IMR-90 (cell line): ENCODE data around the gene RNF213. TPM values are rescaled to one million over a fixed set of nuclear protein-coding genes. Genes with fewer than 3 reads are reported as not detected.

ENCODE experiments used
- ATAC-seq: fragments of 200-7000 bp; cut with Tn5 transposase; 2 replicates; pipeline ENCODE4 v1.9.1; 2020; ENCODE audit warnings: low read depth, mild to moderate bottlenecking, moderate library complexity
- BruUV-seq: library from RNA; stranded (reverse); fragments of 400-500 nt; replicated peaks from 2 replicates; lab custom pipeline; 2021; lab: Mats Ljungman, UMichigan
- CTCF ChIA-PET: fragments of 300-600 bp; formaldehyde crosslinking; extraction: SDS; loops from one replicate; lab custom pipeline; 2021; ENCODE audit warnings: antibody characterized with exemption; lab: Yijun Ruan, JAX
- POLR2A ChIA-PET: fragments of 300-600 bp; sonication (Branson Sonifier 250); formaldehyde crosslinking; loops from one replicate; lab custom pipeline; 2022; ENCODE audit warnings: antibody characterized with exemption; ENCODE audit not compliant: unreplicated experiment; lab: Charles Lee
- DNase-seq: peaks from one replicate; pipeline ENCODE4 v3.0.0; 2013
- H2AFZ ChIP-seq: replicated peaks from 2 replicates; pipeline ENCODE3; 2013; ENCODE audit warnings: low read length, mild to moderate bottlenecking; ENCODE audit not compliant: poor library complexity
- H2AK5ac ChIP-seq: 2 replicates; pipeline ENCODE4 v1.6.1; 2013; ENCODE audit warnings: low read depth, low read length, inconsistent platforms
- H2AK9ac ChIP-seq: replicated peaks from 2 replicates; pipeline ENCODE3; 2013; ENCODE audit warnings: mild to moderate bottlenecking, low read depth, low read length, moderate library complexity; ENCODE audit not compliant: poor library complexity
- H2BK120ac ChIP-seq: 2 replicates; pipeline ENCODE4 v1.6.1; 2013; ENCODE audit warnings: low read depth, low read length, inconsistent platforms
- H2BK15ac ChIP-seq: 3 replicates; pipeline ENCODE4 v1.6.1; 2013; ENCODE audit warnings: low read depth, low read length, inconsistent platforms
- H2BK20ac ChIP-seq: 2 replicates; pipeline ENCODE4 v1.6.1; 2013; ENCODE audit warnings: low read depth, mild to moderate bottlenecking, inconsistent platforms, low read length, moderate library complexity
- H2BK5ac ChIP-seq: 2 replicates; pipeline ENCODE4 v1.6.1; 2013; ENCODE audit warnings: mild to moderate bottlenecking, low read depth, low read length, inconsistent platforms; ENCODE audit not compliant: poor library complexity, severe bottlenecking
- H3K14ac ChIP-seq: replicated peaks from 2 replicates; pipeline ENCODE4 v1.6.1; 2013; ENCODE audit warnings: low read depth, low read length, inconsistent platforms
- H3K18ac ChIP-seq: 2 replicates; pipeline ENCODE4 v1.6.1; 2013; ENCODE audit warnings: low read depth, low read length, control low read depth
- H3K23ac ChIP-seq: 2 replicates; pipeline ENCODE4 v1.6.1; 2013; ENCODE audit warnings: low read depth, low read length, inconsistent platforms
- H3K27ac ChIP-seq: 2 replicates; pipeline ENCODE4 v1.5.1; 2013; ENCODE audit warnings: mild to moderate bottlenecking, control low read depth, low read length; ENCODE audit not compliant: insufficient read depth
- H3K27me3 ChIP-seq: 2 replicates; pipeline ENCODE4 v1.6.1; 2013; ENCODE audit warnings: low read length; ENCODE audit not compliant: control insufficient read depth, insufficient read depth
- H3K36me3 ChIP-seq: 2 replicates; pipeline ENCODE4 v1.6.1; 2013; ENCODE audit warnings: low read length, mixed read lengths; ENCODE audit not compliant: control insufficient read depth, insufficient read depth
- H3K4ac ChIP-seq: 2 replicates; pipeline ENCODE4 v1.6.1; 2013; ENCODE audit warnings: low read depth, low read length, inconsistent platforms
- H3K4me1 ChIP-seq: 2 replicates; pipeline ENCODE4 v1.6.1; 2013; ENCODE audit warnings: low read length, mixed read lengths; ENCODE audit not compliant: control insufficient read depth, insufficient read depth
- H3K4me2 ChIP-seq: 2 replicates; pipeline ENCODE4 v1.6.1; 2013; ENCODE audit warnings: low read depth, mild to moderate bottlenecking, control low read depth, low read length, moderate library complexity
- H3K4me3 ChIP-seq: 2 replicates; pipeline ENCODE4 v1.5.1; 2013; ENCODE audit warnings: low read depth, mild to moderate bottlenecking, control low read depth, low read length, moderate library complexity; ENCODE audit not compliant: insufficient read depth
- H3K56ac ChIP-seq: 2 replicates; pipeline ENCODE4 v1.6.1; 2013; ENCODE audit warnings: low read length, inconsistent platforms; ENCODE audit not compliant: insufficient read depth; ENCODE audit errors: extremely low read depth
- H3K79me1 ChIP-seq, 2 experiments: 2 replicates each; pipeline ENCODE4 v1.6.1; 2013; ENCODE audit warnings: low read length in 2 of 2, inconsistent platforms in 1 of 2, low read depth in 1 of 2
- H3K9ac ChIP-seq: 2 replicates; pipeline ENCODE4 v1.6.1; 2013; ENCODE audit warnings: low read depth, low read length, control low read depth
- H3K9me1 ChIP-seq: 2 replicates; pipeline ENCODE4 v1.6.1; 2013; ENCODE audit warnings: low read length, inconsistent platforms; ENCODE audit not compliant: insufficient read depth
- H3K9me3 ChIP-seq: 2 replicates; pipeline ENCODE4 v1.6.1; 2013; ENCODE audit warnings: low read length; ENCODE audit not compliant: control insufficient read depth, insufficient read depth
- H4K20me1 ChIP-seq: 2 replicates; pipeline ENCODE4 v1.6.1; 2013; ENCODE audit warnings: low read length, inconsistent platforms; ENCODE audit not compliant: insufficient read depth
- H4K5ac ChIP-seq: 2 replicates; pipeline ENCODE4 v1.6.1; 2013; ENCODE audit warnings: mild to moderate bottlenecking, low read depth, low read length, control low read depth
- H4K8ac ChIP-seq, 2 experiments: 2 replicates each; pipeline ENCODE4 v1.6.1; 2013; ENCODE audit warnings: low read depth in 2 of 2, low read length in 2 of 2, control low read depth in 1 of 2, inconsistent platforms in 1 of 2
- H4K91ac ChIP-seq: 2 replicates; pipeline ENCODE4 v1.6.1; 2013; ENCODE audit warnings: low read depth, low read length, inconsistent platforms; ENCODE audit not compliant: insufficient read depth
- BHLHE40 ChIP-seq: fragments of 150-350 bp; IDR thresholded peaks from 2 replicates; pipeline ENCODE4 v1.6.1; 2016; ENCODE audit warnings: mild to moderate bottlenecking, low read depth, low read length
- CEBPB ChIP-seq: IDR thresholded peaks from 2 replicates; pipeline ENCODE4 v1.6.1; 2012; ENCODE audit warnings: low read depth, low read length, improper control_type of control experiment
- CHD1 ChIP-seq: IDR thresholded peaks from 2 replicates; pipeline ENCODE4 v1.6.1; 2012; ENCODE audit warnings: low read depth, low read length, improper control_type of control experiment
- CTCF ChIP-seq: conservative IDR thresholded peaks from 2 replicates; pipeline ENCODE4 v1.5.1; 2012; ENCODE audit warnings: mild to moderate bottlenecking, low read depth, low read length, improper control_type of control experiment
- FOS ChIP-seq: fragments of 150-350 bp; IDR thresholded peaks from 2 replicates; pipeline ENCODE4 v1.6.1; 2016; ENCODE audit warnings: low read depth, low read length
- MAFK ChIP-seq: IDR thresholded peaks from 2 replicates; pipeline ENCODE4 v1.6.1; 2012; ENCODE audit warnings: low read depth, low read length, improper control_type of control experiment
- MAZ ChIP-seq: IDR thresholded peaks from 2 replicates; pipeline ENCODE4 v1.6.1; 2012; ENCODE audit warnings: low read depth, mild to moderate bottlenecking, low read length, improper control_type of control experiment, moderate library complexity, borderline replicate concordance
- NFE2L2 ChIP-seq: fragments of 150-350 bp; IDR thresholded peaks from 2 replicates; pipeline ENCODE4 v1.6.1; 2016; ENCODE audit warnings: low read depth, mild to moderate bottlenecking, low read length
- POLR2A ChIP-seq: IDR thresholded peaks from 2 replicates; pipeline ENCODE4 v1.6.1; 2012; ENCODE audit warnings: mild to moderate bottlenecking, low read depth, low read length
- RAD21 ChIP-seq: IDR thresholded peaks from 2 replicates; pipeline ENCODE4 v1.6.1; 2012; ENCODE audit warnings: low read length, improper control_type of control experiment
- RCOR1 ChIP-seq: IDR thresholded peaks from 2 replicates; pipeline ENCODE4 v1.6.1; 2012; ENCODE audit warnings: mild to moderate bottlenecking, low read length, improper control_type of control experiment; ENCODE audit not compliant: insufficient replicate concordance
- RFX5 ChIP-seq: IDR thresholded peaks from 2 replicates; pipeline ENCODE4 v1.8.0; 2012; ENCODE audit warnings: low read depth, mild to moderate bottlenecking, low read length, moderate library complexity
- SMC3 ChIP-seq: fragments of 150-350 bp; IDR thresholded peaks from 2 replicates; pipeline ENCODE4 v1.6.1; 2016; ENCODE audit warnings: low read depth, mild to moderate bottlenecking, antibody characterized with exemption, low read length, moderate library complexity
- WGBS, 2 experiments: methylation state at CpG; one replicate each; pipeline versions ENCODE4 v1.1.5 to v1.1.7; 2013; ENCODE audit warnings: missing lambda C conversion rate in 2 of 2; ENCODE audit not compliant: insufficient read length in 1 of 2; ENCODE audit errors: extremely low coverage in 2 of 2; 5-methylcytosine and 5-hydroxymethylcytosine counted together
- dilution Hi-C: fragments of 300-500 bp; cut with HindIII; formaldehyde crosslinking; loops from one replicate; pipeline ENCODE4 v1.14.3; 2018; ENCODE audit warnings: low sequenced_read_pairs; ENCODE audit not compliant: unreplicated experiment
- in situ Hi-C: fragments of 300-500 bp; cut with MboI; formaldehyde crosslinking; loops from 3 replicates; pipeline ENCODE4 v1.14.3; 2019; ENCODE audit warnings: low sequenced_read_pairs, inconsistent platforms, mixed read lengths
- intact Hi-C: fragments of 100-400 bp; cut with micrococcal nuclease; formaldehyde crosslinking; loops from 2 replicates; pipeline ENCODE4 v1.10.0; 2022
- polyA plus RNA-seq, 3 experiments: library from polyadenylated mRNA; depleted of rRNA; stranded (reverse); fragments of >200 nt; gene quantifications; 2 replicates each; pipeline ENCODE4 v1.2.3, GENCODE V29; 2012; ENCODE audit warnings: low replicate concordance in 1 of 3
- total RNA-seq: library from RNA; depleted of rRNA; stranded (reverse); fragments of >200 nt; gene quantifications from 2 replicates; pipeline ENCODE4 v1.2.3, GENCODE V29; 2012
- TF ChIP-seq, protein P1 (sequence below): fragments of 150-350 bp; IDR thresholded peaks from 2 replicates; pipeline ENCODE4 v1.6.1; 2017; ENCODE audit warnings: mild to moderate bottlenecking, antibody characterized with exemption, low read length, low read depth
- TF ChIP-seq, protein P2 (sequence below): fragments of 150-350 bp; IDR thresholded peaks from 2 replicates; pipeline ENCODE4 v1.6.1; 2016; ENCODE audit warnings: low read depth, mild to moderate bottlenecking, low read length, moderate library complexity, borderline replicate concordance

Gene RNF213
- total and polyA plus RNA-seq, 2 of the 4 experiments (the other 2 are of a cell fraction), result 23.4 to 36.0 TPM

DNA sequence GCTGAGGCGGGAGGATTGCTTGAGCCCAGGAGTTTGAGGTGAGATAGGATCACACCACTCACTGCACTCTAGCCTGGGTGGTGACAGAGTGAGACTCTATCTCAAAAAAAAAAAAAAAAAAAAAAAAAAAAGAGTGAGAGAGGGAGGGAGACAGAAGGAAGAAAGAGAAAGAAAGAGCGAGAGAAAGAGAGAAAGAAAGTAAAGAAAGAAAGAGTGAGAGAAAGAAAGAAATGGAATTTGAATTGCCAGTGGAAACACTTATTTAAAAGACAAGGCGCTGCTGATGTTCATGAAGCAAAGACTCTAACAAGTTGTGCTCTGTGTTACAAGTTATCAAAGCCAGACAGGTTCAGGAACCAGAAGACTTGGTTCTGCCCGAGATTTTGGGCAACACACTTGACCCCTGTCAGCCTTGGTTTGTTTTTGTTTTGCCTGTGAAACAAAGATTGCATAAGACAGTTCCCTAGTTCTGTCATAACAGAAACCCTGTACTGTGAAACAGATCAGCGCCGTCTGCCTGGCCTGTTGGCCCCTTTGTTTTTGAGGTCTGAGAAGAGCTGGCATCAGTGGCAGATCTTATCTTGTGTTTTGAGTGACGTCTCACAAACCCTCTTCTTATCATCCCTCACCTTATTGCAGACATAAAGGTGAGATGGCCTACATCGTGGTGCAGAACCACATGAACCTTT is 98.9 kb downstream of the RNF213 start:
- Histone ChIP-seq H2BK15ac (no peak overlapping the region), H3K14ac (no peak overlapping the region), H4K20me1 (no peaks in the 10 kb centered on the region), H3K23ac (no peak overlapping the region), H3K36me3 (peaks cover 68% of the 10 kb centered on the region), H2BK5ac (no peak overlapping the region), H2AFZ (no peak overlapping the region), H4K8ac (no peak overlapping the region), H3K4me1 (no peaks in the 10 kb centered on the region; the same call in 1 of the 2 replicates), H2BK20ac (no peak overlapping the region), H4K5ac (no peak overlapping the region), H3K9me3 (no peaks in the 10 kb centered on the region), H2AK9ac (no peak overlapping the region), H3K27ac (no peak overlapping the region), H3K4ac (no peak overlapping the region), H3K9ac (no peak overlapping the region), H3K9me1 (no peaks in the 10 kb centered on the region), H3K79me1 (no peaks in the 10 kb centered on the region), H3K4me3 (no peak overlapping the region), H2AK5ac (no peak overlapping the region), H2BK120ac (no peak overlapping the region), H3K18ac (no peak overlapping the region), H3K4me2 (no peak overlapping the region), H3K27me3 (no peaks in the 10 kb centered on the region), H3K56ac (no peak overlapping the region), H4K91ac (no peak overlapping the region)
- dilution Hi-C loops, result no loop called here
- in situ Hi-C loops, result no loop called here
- ATAC-seq, result no peak; the same call in 1 of the 2 replicates
- intact Hi-C loops, result no loop called here
- DNase-seq, result no peak
- no TSS peak for BruUV-seq
- WGBS, 2 experiments, result 100% methylated on average over 2 of the region's 8 CpGs; no CpG with 5 or more reads in 1 of the 2 experiments
- ChIA-PET POLR2A (no interaction called here), CTCF (no interaction called here)
- TF ChIP-seq, protein P1, sequence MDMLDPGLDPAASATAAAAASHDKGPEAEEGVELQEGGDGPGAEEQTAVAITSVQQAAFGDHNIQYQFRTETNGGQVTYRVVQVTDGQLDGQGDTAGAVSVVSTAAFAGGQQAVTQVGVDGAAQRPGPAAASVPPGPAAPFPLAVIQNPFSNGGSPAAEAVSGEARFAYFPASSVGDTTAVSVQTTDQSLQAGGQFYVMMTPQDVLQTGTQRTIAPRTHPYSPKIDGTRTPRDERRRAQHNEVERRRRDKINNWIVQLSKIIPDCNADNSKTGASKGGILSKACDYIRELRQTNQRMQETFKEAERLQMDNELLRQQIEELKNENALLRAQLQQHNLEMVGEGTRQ, result no peak
- TF ChIP-seq CHD1 (no peak), RCOR1 (no peak), POLR2A (no peak), RAD21 (no peak), CTCF (no peak), CEBPB (no peak), RFX5 (no peak), BHLHE40 (no peak), MAFK (no peak), NFE2L2 (no peak), SMC3 (no peak), MAZ (no peak), FOS (no peak)
- TF ChIP-seq, protein P2, sequence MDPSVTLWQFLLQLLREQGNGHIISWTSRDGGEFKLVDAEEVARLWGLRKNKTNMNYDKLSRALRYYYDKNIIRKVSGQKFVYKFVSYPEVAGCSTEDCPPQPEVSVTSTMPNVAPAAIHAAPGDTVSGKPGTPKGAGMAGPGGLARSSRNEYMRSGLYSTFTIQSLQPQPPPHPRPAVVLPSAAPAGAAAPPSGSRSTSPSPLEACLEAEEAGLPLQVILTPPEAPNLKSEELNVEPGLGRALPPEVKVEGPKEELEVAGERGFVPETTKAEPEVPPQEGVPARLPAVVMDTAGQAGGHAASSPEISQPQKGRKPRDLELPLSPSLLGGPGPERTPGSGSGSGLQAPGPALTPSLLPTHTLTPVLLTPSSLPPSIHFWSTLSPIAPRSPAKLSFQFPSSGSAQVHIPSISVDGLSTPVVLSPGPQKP, result no peak
